HL-60/S4 treated with phorbol 12-myristate 13-acetate at 8.2 ng/mL for 4 days and 3 days (cell line): ENCODE measurements around the gene ZNF121.
"Not testable (repeated sequence)": the region's sequence is repeated elsewhere in the genome, so short reads cannot be mapped to it uniquely, and the experiment has no call there.

Experiments used
- in situ Hi-C: fragments of 300-500 bp; cut with MboI; formaldehyde crosslinking; loops from 2 replicates; pipeline ENCODE4 v1.15.0; 2022; ENCODE audit warnings: low sequenced_read_pairs

Gene ZNF121

GRCh38 chr19:9584073-9584833 lies at the start of gene ZNF121:
Gene ZNF121, minus strand, starts transcription at chr19:9584504. Its CDS starts 16,407 bp downstream, at chr19:9568097.
- in situ Hi-C loops, result no loop called here

- in situ Hi-C loops, result loop anchor here (10.0 kb wide), 1 partner anchor 167 kb away; no protein-coding TSS in a partner anchor
Measured at GRCh38 chr19:9627856-9628255, 43.6 kb upstream of the ZNF121 start.

GRCh38 chr19:9622531-9622930 lies 38.2 kb upstream of the ZNF121 start:
- in situ Hi-C loops, result loop anchor here (10.0 kb wide), 1 partner anchor 172 kb away; no protein-coding TSS in a partner anchor

GRCh38 chr19:9621156-9622037 lies 37.1 kb upstream of the ZNF121 start, which contains the start of gene ZNF561:
Gene ZNF561, minus strand, starts transcription at chr19:9621232. Its CDS starts 1,776 bp downstream, at chr19:9619456.
- in situ Hi-C loops, result loop anchor here (10.0 kb wide), 1 partner anchor 173 kb away; no protein-coding TSS in a partner anchor

- in situ Hi-C loops, result loop anchor here (10.0 kb wide), 1 partner anchor 174 kb away; no protein-coding TSS in a partner anchor
Measured at GRCh38 chr19:9620842-9621155, 36.5 kb upstream of the ZNF121 start.

- in situ Hi-C loops, result no loop called here
Measured at GRCh38 chr19:9615844-9616243, 31.5 kb upstream of the ZNF121 start.

GRCh38 chr19:9610484-9611113 lies 26.3 kb upstream of the ZNF121 start:
- in situ Hi-C loops, result no loop called here

- in situ Hi-C loops, result no loop called here
Measured at GRCh38 chr19:9608912-9609311, 24.6 kb upstream of the ZNF121 start.

GRCh38 chr19:9597027-9597426 lies 12.7 kb upstream of the ZNF121 start:
- in situ Hi-C loops, result no loop called here

- in situ Hi-C loops, result no loop called here
Measured at GRCh38 chr19:9586764-9587163, 2.5 kb upstream of the ZNF121 start.

- in situ Hi-C loops, result not testable (repeated sequence)
Measured at GRCh38 chr19:9582081-9582725, 2.1 kb downstream of the ZNF121 start.

GRCh38 chr19:9580728-9581127 lies 3.6 kb downstream of the ZNF121 start:
- in situ Hi-C loops, result no loop called here

GRCh38 chr19:9570255-9570654 lies 14.0 kb downstream of the ZNF121 start:
- in situ Hi-C loops, result no loop called here

- in situ Hi-C loops, result no loop called here
Measured at GRCh38 chr19:9566729-9567128, 17.6 kb downstream of the ZNF121 start.

GRCh38 chr19:9565900-9566705 lies 18.2 kb downstream of the ZNF121 start:
- in situ Hi-C loops, result no loop called here

- in situ Hi-C loops, result no loop called here
Measured at GRCh38 chr19:9552536-9553274, 31.6 kb downstream of the ZNF121 start.

- in situ Hi-C loops, result no loop called here
Measured at GRCh38 chr19:9547870-9548269, 36.4 kb downstream of the ZNF121 start.

GRCh38 chr19:9541281-9541680 lies 43.0 kb downstream of the ZNF121 start:
- in situ Hi-C loops, result not testable (repeated sequence)

GRCh38 chr19:9539921-9540320 lies 44.4 kb downstream of the ZNF121 start:
- in situ Hi-C loops, result not testable (repeated sequence)
